GM23338 (cell line): Measurements from ENCODE around the gene PLPP4. TPM values are rescaled to one million over a fixed set of nuclear protein-coding genes. Genes with fewer than 3 reads are reported as not detected.

Source experiments
- ATAC-seq: fragments of 200-7000 bp; cut with Tn5 transposase; 3 replicates; pipeline ENCODE4 v1.9.1; 2020
- DNase-seq: peaks from one replicate; pipeline ENCODE4 v3.0.0-alpha.2; 2015; ENCODE audit warnings: low spot score
- H2AFZ ChIP-seq: fragments of 200-600 bp; sonication (generic); 2 replicates; pipeline ENCODE4 v1.8.0; 2016; ENCODE audit warnings: antibody characterized with exemption, mild to moderate bottlenecking, moderate library complexity
- H3F3A ChIP-seq: fragments of 200-600 bp; sonication (generic); replicated peaks from 2 replicates; pipeline ENCODE4 v1.8.0; 2017; ENCODE audit warnings: antibody characterized with exemption, mixed run types, low read depth
- H3K27ac ChIP-seq: fragments of 200-600 bp; sonication (generic); 2 replicates; pipeline ENCODE4 v1.6.1; 2016; ENCODE audit warnings: low read depth
- H3K27me3 ChIP-seq: fragments of 200-600 bp; sonication (generic); 2 replicates; pipeline ENCODE4 v1.8.0; 2016; ENCODE audit warnings: mild to moderate bottlenecking, mixed run types, moderate library complexity; ENCODE audit not compliant: insufficient read depth
- H3K36me3 ChIP-seq: fragments of 200-600 bp; sonication (generic); 2 replicates; pipeline ENCODE4 v1.8.0; 2016; ENCODE audit warnings: mild to moderate bottlenecking; ENCODE audit not compliant: insufficient read depth
- H3K4me1 ChIP-seq: fragments of 200-600 bp; sonication (generic); 2 replicates; pipeline ENCODE4 v1.8.0; 2016; ENCODE audit warnings: mild to moderate bottlenecking, moderate library complexity; ENCODE audit not compliant: insufficient read depth
- H3K4me2 ChIP-seq: fragments of 200-600 bp; sonication (generic); 2 replicates; pipeline ENCODE4 v1.7.1; 2017; ENCODE audit warnings: mixed run types
- H3K4me3 ChIP-seq: fragments of 200-600 bp; sonication (generic); 2 replicates; pipeline ENCODE4 v1.6.1; 2016; ENCODE audit warnings: mixed run types
- H3K79me2 ChIP-seq: fragments of 200-600 bp; sonication (generic); replicated peaks from 2 replicates; pipeline ENCODE4 v1.8.0; 2017; ENCODE audit warnings: mild to moderate bottlenecking; ENCODE audit not compliant: insufficient read depth
- H3K9me2 ChIP-seq: fragments of 200-600 bp; sonication (generic); 2 replicates; pipeline ENCODE4 v1.8.0; 2017; ENCODE audit not compliant: insufficient read depth
- H4K20me1 ChIP-seq: fragments of 200-600 bp; sonication (generic); replicated peaks from 2 replicates; pipeline ENCODE4 v1.8.0; 2017; ENCODE audit warnings: mild to moderate bottlenecking; ENCODE audit not compliant: insufficient read depth
- H3K27ac Mint-ChIP-seq: 2 replicates; pipeline ENCODE4 v1.8.0; 2020; ENCODE audit warnings: inconsistent platforms, mild to moderate bottlenecking, moderate library complexity, mixed read lengths
- H3K27me3 Mint-ChIP-seq: 3 replicates; pipeline ENCODE4 v1.8.0; 2022; ENCODE audit warnings: low read depth, mild to moderate bottlenecking, moderate library complexity, mixed read lengths, inconsistent platforms; ENCODE audit not compliant: insufficient read depth, poor library complexity
- H3K36me3 Mint-ChIP-seq: 3 replicates; pipeline ENCODE4 v1.8.0; 2021; ENCODE audit warnings: low read depth, mild to moderate bottlenecking, inconsistent platforms, moderate library complexity, mixed read lengths
- H3K4me1 Mint-ChIP-seq: 3 replicates; pipeline ENCODE4 v1.8.0; 2020; ENCODE audit warnings: mild to moderate bottlenecking, inconsistent platforms, mixed read lengths
- H3K4me3 Mint-ChIP-seq: 3 replicates; pipeline ENCODE4 v1.8.0; 2021; ENCODE audit warnings: moderate library complexity, mild to moderate bottlenecking, inconsistent platforms, mixed read lengths
- H3K9me3 Mint-ChIP-seq: 3 replicates; pipeline ENCODE4 v1.8.0; 2020; ENCODE audit warnings: moderate library complexity, mild to moderate bottlenecking, inconsistent platforms, mixed read lengths
- CREB1 ChIP-seq: fragments of 250-450 bp; sonication (Bioruptor Pico); IDR thresholded peaks from 2 replicates; pipeline ENCODE4 v1.5.0; 2020; ENCODE audit warnings: low read depth, mild to moderate bottlenecking, moderate library complexity
- EZH2 ChIP-seq: fragments of 200-600 bp; sonication (generic); IDR thresholded peaks from one replicate; pipeline ENCODE4 v1.8.0; 2017; ENCODE audit warnings: antibody characterized with exemption, mild to moderate bottlenecking, low read depth; ENCODE audit not compliant: unreplicated experiment
- EZH2phosphoT487 ChIP-seq: fragments of 200-600 bp; sonication (generic); IDR thresholded peaks from one replicate; pipeline ENCODE4 v1.8.1; 2018; ENCODE audit warnings: antibody characterized with exemption; ENCODE audit not compliant: unreplicated experiment
- JUNB ChIP-seq: IDR thresholded peaks from one replicate; pipeline ENCODE4 v1.6.1; 2016; ENCODE audit warnings: antibody characterized with exemption; ENCODE audit not compliant: unreplicated experiment
- NANOG ChIP-seq: IDR thresholded peaks from 2 replicates; pipeline ENCODE4 v1.6.1; 2016; ENCODE audit warnings: antibody characterized with exemption, borderline replicate concordance
- POLR2AphosphoS5 ChIP-seq: IDR thresholded peaks from 2 replicates; pipeline ENCODE4 v1.6.1; 2016; ENCODE audit warnings: antibody characterized with exemption, low read depth
- STAT1 ChIP-seq: IDR thresholded peaks from one replicate; pipeline ENCODE4 v1.6.1; 2016; ENCODE audit warnings: antibody characterized with exemption; ENCODE audit not compliant: unreplicated experiment
- ZNF114 ChIP-seq: fragments of 250-450 bp; sonication (Bioruptor Pico); IDR thresholded peaks from 2 replicates; pipeline ENCODE4 v1.5.0; 2020; ENCODE audit warnings: mild to moderate bottlenecking, moderate library complexity
- ZNF331 ChIP-seq: fragments of 250-450 bp; sonication (Bioruptor Pico); IDR thresholded peaks from 2 replicates; pipeline ENCODE4 v1.5.0; 2020; ENCODE audit warnings: low read depth, mild to moderate bottlenecking, moderate library complexity
- polyA plus RNA-seq: library from polyadenylated mRNA; unstranded; fragments of >200 nt; fragmentation: Nextera tagmentation; extraction: Ambion mirVana; gene quantifications from 2 replicates; pipeline ENCODE4 v1.2.1, GENCODE V29; 2016
- total RNA-seq: library from RNA; depleted of rRNA; stranded (reverse); fragments of >200 nt; shearing (Covaris generic); gene quantifications from 2 replicates; pipeline ENCODE4 v1.2.3, GENCODE V29; 2014
- TF ChIP-seq, protein P1 (sequence below): IDR thresholded peaks from 2 replicates; pipeline ENCODE4 v1.6.1; 2016; ENCODE audit warnings: antibody characterized with exemption
- TF ChIP-seq, protein P2 (sequence below): IDR thresholded peaks from one replicate; pipeline ENCODE4 v1.6.1; 2018; ENCODE audit warnings: antibody characterized with exemption; ENCODE audit not compliant: unreplicated experiment
- TF ChIP-seq, protein P3 (sequence below): fragments of 250-450 bp; sonication (Bioruptor Pico); IDR thresholded peaks from 2 replicates; pipeline ENCODE4 v1.5.0; 2020; ENCODE audit warnings: mild to moderate bottlenecking, moderate library complexity
- TF ChIP-seq, protein P4 (sequence below), 2 experiments: fragments of 200-600 bp in 1 of 2; sonication (generic) in 1 of 2; conservative IDR thresholded peaks; 2 replicates each; pipeline versions ENCODE4 v1.5.1 to v1.6.1; 2016 to 2017; ENCODE audit warnings: antibody characterized with exemption in 2 of 2, low read depth in 2 of 2, mild to moderate bottlenecking in 2 of 2, moderate library complexity in 1 of 2

The PLPP4 gene
- total and polyA plus RNA-seq, 2 experiments from 2014 or later, result 0.24 to 0.31 TPM

DNA sequence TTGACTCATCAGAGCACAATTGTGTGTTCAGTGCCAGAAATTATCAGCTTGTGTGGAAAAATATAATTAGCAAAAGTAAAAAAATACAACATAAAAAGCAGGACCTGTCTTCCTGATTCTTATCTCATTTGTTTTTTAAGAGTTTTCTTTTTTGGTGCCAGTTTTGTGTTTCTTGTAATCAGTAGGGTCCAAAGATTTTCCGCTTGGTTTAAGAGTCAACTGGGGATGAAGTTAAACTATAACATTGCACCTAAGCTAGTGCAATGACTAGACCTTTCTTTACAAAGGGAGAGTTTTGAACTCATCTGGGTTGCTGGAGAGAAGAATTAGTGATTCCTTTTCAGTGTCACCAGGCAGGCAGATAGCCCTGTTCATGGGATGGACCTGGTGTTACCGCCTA, 113.4 kb downstream of the PLPP4 start:
- no peak overlapping the region for H3K4me3 Mint-ChIP-seq
- TF ChIP-seq ZNF114 (CRISPR knock-in tag), result no peak
- TF ChIP-seq, protein P1, sequence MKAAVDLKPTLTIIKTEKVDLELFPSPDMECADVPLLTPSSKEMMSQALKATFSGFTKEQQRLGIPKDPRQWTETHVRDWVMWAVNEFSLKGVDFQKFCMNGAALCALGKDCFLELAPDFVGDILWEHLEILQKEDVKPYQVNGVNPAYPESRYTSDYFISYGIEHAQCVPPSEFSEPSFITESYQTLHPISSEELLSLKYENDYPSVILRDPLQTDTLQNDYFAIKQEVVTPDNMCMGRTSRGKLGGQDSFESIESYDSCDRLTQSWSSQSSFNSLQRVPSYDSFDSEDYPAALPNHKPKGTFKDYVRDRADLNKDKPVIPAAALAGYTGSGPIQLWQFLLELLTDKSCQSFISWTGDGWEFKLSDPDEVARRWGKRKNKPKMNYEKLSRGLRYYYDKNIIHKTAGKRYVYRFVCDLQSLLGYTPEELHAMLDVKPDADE, result no peak
- TF ChIP-seq STAT1, result no peak
- TF ChIP-seq, protein P2, sequence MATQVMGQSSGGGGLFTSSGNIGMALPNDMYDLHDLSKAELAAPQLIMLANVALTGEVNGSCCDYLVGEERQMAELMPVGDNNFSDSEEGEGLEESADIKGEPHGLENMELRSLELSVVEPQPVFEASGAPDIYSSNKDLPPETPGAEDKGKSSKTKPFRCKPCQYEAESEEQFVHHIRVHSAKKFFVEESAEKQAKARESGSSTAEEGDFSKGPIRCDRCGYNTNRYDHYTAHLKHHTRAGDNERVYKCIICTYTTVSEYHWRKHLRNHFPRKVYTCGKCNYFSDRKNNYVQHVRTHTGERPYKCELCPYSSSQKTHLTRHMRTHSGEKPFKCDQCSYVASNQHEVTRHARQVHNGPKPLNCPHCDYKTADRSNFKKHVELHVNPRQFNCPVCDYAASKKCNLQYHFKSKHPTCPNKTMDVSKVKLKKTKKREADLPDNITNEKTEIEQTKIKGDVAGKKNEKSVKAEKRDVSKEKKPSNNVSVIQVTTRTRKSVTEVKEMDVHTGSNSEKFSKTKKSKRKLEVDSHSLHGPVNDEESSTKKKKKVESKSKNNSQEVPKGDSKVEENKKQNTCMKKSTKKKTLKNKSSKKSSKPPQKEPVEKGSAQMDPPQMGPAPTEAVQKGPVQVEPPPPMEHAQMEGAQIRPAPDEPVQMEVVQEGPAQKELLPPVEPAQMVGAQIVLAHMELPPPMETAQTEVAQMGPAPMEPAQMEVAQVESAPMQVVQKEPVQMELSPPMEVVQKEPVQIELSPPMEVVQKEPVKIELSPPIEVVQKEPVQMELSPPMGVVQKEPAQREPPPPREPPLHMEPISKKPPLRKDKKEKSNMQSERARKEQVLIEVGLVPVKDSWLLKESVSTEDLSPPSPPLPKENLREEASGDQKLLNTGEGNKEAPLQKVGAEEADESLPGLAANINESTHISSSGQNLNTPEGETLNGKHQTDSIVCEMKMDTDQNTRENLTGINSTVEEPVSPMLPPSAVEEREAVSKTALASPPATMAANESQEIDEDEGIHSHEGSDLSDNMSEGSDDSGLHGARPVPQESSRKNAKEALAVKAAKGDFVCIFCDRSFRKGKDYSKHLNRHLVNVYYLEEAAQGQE, result no peak
- TF ChIP-seq ZNF331, result no peak
- no peak for TF ChIP-seq EZH2
- TF ChIP-seq JUNB, result no peak
- TF ChIP-seq, protein P3, sequence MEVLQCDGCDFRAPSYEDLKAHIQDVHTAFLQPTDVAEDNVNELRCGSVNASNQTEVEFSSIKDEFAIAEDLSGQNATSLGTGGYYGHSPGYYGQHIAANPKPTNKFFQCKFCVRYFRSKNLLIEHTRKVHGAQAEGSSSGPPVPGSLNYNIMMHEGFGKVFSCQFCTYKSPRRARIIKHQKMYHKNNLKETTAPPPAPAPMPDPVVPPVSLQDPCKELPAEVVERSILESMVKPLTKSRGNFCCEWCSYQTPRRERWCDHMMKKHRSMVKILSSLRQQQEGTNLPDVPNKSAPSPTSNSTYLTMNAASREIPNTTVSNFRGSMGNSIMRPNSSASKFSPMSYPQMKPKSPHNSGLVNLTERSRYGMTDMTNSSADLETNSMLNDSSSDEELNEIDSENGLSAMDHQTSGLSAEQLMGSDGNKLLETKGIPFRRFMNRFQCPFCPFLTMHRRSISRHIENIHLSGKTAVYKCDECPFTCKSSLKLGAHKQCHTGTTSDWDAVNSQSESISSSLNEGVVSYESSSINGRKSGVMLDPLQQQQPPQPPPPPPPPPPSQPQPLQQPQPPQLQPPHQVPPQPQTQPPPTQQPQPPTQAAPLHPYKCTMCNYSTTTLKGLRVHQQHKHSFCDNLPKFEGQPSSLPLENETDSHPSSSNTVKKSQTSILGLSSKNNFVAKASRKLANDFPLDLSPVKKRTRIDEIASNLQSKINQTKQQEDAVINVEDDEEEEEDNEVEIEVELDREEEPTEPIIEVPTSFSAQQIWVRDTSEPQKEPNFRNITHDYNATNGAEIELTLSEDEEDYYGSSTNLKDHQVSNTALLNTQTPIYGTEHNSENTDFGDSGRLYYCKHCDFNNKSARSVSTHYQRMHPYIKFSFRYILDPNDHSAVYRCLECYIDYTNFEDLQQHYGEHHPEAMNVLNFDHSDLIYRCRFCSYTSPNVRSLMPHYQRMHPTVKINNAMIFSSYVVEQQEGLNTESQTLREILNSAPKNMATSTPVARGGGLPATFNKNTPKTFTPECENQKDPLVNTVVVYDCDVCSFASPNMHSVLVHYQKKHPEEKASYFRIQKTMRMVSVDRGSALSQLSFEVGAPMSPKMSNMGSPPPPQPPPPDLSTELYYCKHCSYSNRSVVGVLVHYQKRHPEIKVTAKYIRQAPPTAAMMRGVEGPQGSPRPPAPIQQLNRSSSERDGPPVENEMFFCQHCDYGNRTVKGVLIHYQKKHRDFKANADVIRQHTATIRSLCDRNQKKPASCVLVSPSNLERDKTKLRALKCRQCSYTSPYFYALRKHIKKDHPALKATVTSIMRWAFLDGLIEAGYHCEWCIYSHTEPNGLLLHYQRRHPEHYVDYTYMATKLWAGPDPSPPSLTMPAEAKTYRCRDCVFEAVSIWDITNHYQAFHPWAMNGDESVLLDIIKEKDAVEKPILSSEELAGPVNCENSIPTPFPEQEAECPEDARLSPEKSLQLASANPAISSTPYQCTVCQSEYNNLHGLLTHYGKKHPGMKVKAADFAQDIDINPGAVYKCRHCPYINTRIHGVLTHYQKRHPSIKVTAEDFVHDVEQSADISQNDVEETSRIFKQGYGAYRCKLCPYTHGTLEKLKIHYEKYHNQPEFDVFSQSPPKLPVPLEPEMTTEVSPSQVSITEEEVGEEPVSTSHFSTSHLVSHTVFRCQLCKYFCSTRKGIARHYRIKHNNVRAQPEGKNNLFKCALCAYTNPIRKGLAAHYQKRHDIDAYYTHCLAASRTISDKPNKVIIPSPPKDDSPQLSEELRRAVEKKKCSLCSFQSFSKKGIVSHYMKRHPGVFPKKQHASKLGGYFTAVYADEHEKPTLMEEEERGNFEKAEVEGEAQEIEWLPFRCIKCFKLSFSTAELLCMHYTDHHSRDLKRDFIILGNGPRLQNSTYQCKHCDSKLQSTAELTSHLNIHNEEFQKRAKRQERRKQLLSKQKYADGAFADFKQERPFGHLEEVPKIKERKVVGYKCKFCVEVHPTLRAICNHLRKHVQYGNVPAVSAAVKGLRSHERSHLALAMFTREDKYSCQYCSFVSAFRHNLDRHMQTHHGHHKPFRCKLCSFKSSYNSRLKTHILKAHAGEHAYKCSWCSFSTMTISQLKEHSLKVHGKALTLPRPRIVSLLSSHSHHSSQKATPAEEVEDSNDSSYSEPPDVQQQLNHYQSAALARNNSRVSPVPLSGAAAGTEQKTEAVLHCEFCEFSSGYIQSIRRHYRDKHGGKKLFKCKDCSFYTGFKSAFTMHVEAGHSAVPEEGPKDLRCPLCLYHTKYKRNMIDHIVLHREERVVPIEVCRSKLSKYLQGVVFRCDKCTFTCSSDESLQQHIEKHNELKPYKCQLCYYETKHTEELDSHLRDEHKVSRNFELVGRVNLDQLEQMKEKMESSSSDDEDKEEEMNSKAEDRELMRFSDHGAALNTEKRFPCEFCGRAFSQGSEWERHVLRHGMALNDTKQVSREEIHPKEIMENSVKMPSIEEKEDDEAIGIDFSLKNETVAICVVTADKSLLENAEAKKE, result no peak
- TF ChIP-seq, protein P4, sequence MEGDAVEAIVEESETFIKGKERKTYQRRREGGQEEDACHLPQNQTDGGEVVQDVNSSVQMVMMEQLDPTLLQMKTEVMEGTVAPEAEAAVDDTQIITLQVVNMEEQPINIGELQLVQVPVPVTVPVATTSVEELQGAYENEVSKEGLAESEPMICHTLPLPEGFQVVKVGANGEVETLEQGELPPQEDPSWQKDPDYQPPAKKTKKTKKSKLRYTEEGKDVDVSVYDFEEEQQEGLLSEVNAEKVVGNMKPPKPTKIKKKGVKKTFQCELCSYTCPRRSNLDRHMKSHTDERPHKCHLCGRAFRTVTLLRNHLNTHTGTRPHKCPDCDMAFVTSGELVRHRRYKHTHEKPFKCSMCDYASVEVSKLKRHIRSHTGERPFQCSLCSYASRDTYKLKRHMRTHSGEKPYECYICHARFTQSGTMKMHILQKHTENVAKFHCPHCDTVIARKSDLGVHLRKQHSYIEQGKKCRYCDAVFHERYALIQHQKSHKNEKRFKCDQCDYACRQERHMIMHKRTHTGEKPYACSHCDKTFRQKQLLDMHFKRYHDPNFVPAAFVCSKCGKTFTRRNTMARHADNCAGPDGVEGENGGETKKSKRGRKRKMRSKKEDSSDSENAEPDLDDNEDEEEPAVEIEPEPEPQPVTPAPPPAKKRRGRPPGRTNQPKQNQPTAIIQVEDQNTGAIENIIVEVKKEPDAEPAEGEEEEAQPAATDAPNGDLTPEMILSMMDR (conservative IDR thresholded peaks at IDR 0.05; ENCODE audit: low read depth in 2 of 2), result no peak
- no peak for TF ChIP-seq NANOG
- TF ChIP-seq EZH2phosphoT487, result no peak
- no peak for TF ChIP-seq POLR2AphosphoS5
- no peak for TF ChIP-seq CREB1 (CRISPR knock-in tag)
- Histone ChIP-seq H3K36me3 (no peaks in the 10 kb centered on the region), H3K4me3 (no peak overlapping the region), H3K4me2 (no peak overlapping the region), H3K79me2 (no peaks in the 10 kb centered on the region), H3K9me2 (no peaks in the 10 kb centered on the region), H3K27me3 (no peaks in the 10 kb centered on the region), H2AFZ (no peak overlapping the region), H3F3A (no peaks in the 10 kb centered on the region), H4K20me1 (no peaks in the 10 kb centered on the region), H3K27ac (no peak overlapping the region), H3K4me1 (no peaks in the 10 kb centered on the region)
- H3K4me1 Mint-ChIP-seq, result peaks cover 10% of the 10 kb centered on the region; the same call in 2 of the 3 replicates
- H3K9me3 Mint-ChIP-seq, result no peaks in the 10 kb centered on the region
- H3K27me3 Mint-ChIP-seq, result peaks cover 2% of the 10 kb centered on the region
- ATAC-seq (no peak), DNase-seq (no peak)
- no peak overlapping the region for H3K27ac Mint-ChIP-seq
- no peaks in the 10 kb centered on the region for H3K36me3 Mint-ChIP-seq
